Measurements from ENCODE around the gene ARHGEF18. TPM values are rescaled to one million over a fixed set of nuclear protein-coding genes. Genes with fewer than 3 reads are reported as not detected.

The ARHGEF18 gene
- total RNA-seq, 1 donor: 45.0 TPM

GRCh38 chr19:7386769-7387168 is 38.0 kb downstream of the ARHGEF18 start:
- H3K9me3 ChIP-seq (ENCODE audit: low read depth, low read length): no peaks in the 10 kb centered on the region
- H3K4me1 ChIP-seq (ENCODE audit: insufficient read depth, low read length): peaks cover 14% of the 10 kb centered on the region
- H3K27me3 ChIP-seq (ENCODE audit: insufficient read depth, low read length): no peaks in the 10 kb centered on the region
- no peak overlapping the region for H3K4me3 ChIP-seq (ENCODE audit: low read length)

- H3K9me3 ChIP-seq (ENCODE audit: low read depth, low read length): no peaks in the 10 kb centered on the region
- H3K4me1 ChIP-seq (ENCODE audit: insufficient read depth, low read length): peaks cover 20% of the 10 kb centered on the region
- no peak overlapping the region for H3K4me3 ChIP-seq (ENCODE audit: low read length)
- H3K27me3 ChIP-seq (ENCODE audit: insufficient read depth, low read length): no peaks in the 10 kb centered on the region
These were observed 42.5 kb downstream of the ARHGEF18 start for GRCh38 chr19:7391218-7391670.

- Histone ChIP-seq H3K27me3 (ENCODE audit: insufficient read depth, low read length) (no peaks in the 10 kb centered on the region), H3K9me3 (ENCODE audit: low read depth, low read length) (no peaks in the 10 kb centered on the region), H3K4me3 (ENCODE audit: low read length) (no peak overlapping the region)
These were observed 44.7 kb downstream of the ARHGEF18 start for GRCh38 chr19:7393459-7393858.

GRCh38 chr19:7393939-7394730 is 45.4 kb downstream of the ARHGEF18 start:
- peak overlapping the region; percentile 59 for H3K4me3 ChIP-seq (ENCODE audit: low read length)
- H3K4me1 ChIP-seq (ENCODE audit: insufficient read depth, low read length): peaks cover 43% of the 10 kb centered on the region

More at GRCh38 chr19:7393459-7393858, 44.7 kb downstream of the ARHGEF18 start:
- peaks cover 36% of the 10 kb centered on the region for H3K4me1 ChIP-seq (ENCODE audit: insufficient read depth, low read length)

GRCh38 chr19:7394731-7395359 is 46.1 kb downstream of the ARHGEF18 start:
- Histone ChIP-seq H3K9me3 (ENCODE audit: low read depth, low read length) (no peaks in the 10 kb centered on the region), H3K4me1 (ENCODE audit: insufficient read depth, low read length) (peaks cover 46% of the 10 kb centered on the region), H3K27me3 (ENCODE audit: insufficient read depth, low read length) (no peaks in the 10 kb centered on the region), H3K4me3 (ENCODE audit: low read length) (peak overlapping the region; percentile 59)

More at GRCh38 chr19:7393939-7394730, 45.4 kb downstream of the ARHGEF18 start:
- no peaks in the 10 kb centered on the region for H3K27me3 ChIP-seq (ENCODE audit: insufficient read depth, low read length)
- no peaks in the 10 kb centered on the region for H3K9me3 ChIP-seq (ENCODE audit: low read depth, low read length)

GRCh38 chr19:7395360-7396066 is 46.8 kb downstream of the ARHGEF18 start:
- H3K27me3 ChIP-seq (ENCODE audit: insufficient read depth, low read length): no peaks in the 10 kb centered on the region
- H3K4me1 ChIP-seq (ENCODE audit: insufficient read depth, low read length): peaks cover 46% of the 10 kb centered on the region
- H3K9me3 ChIP-seq (ENCODE audit: low read depth, low read length): no peaks in the 10 kb centered on the region
- peak overlapping the region; percentile 59 for H3K4me3 ChIP-seq (ENCODE audit: low read length)

- Histone ChIP-seq H3K4me3 (ENCODE audit: low read length) (no peak overlapping the region), H3K27me3 (ENCODE audit: insufficient read depth, low read length) (no peaks in the 10 kb centered on the region), H3K4me1 (ENCODE audit: insufficient read depth, low read length) (peaks cover 46% of the 10 kb centered on the region), H3K9me3 (ENCODE audit: low read depth, low read length) (no peaks in the 10 kb centered on the region)
These were observed 49.0 kb downstream of the ARHGEF18 start for GRCh38 chr19:7397687-7398086.

Other genes with a start within 250 kb of the ARHGEF18 start
- gene INSR, start 54.5 kb upstream of the ARHGEF18 start, total RNA-seq: 7.5 TPM
- gene PEX11G, start 140.1 kb downstream of the ARHGEF18 start, total RNA-seq: 0.21 TPM
- gene ZNF358, start 167.2 kb downstream of the ARHGEF18 start, total RNA-seq: 4.0 TPM
- 7.9 TPM for gene MCOLN1, start 173.7 kb downstream of the ARHGEF18 start, total RNA-seq
- 54.3 TPM for gene PNPLA6, start 186.8 kb downstream of the ARHGEF18 start, total RNA-seq
- 0.10 TPM for gene CAMSAP3, start 246.9 kb downstream of the ARHGEF18 start, total RNA-seq

Measured in mononuclear cell (primary cell).